SU-DHL-6 (cell line): ENCODE measurements around the gene VTCN1.

Source experiments
- H2AFZ ChIP-seq: fragments of 200-600 bp; sonication (generic); 2 replicates; pipeline ENCODE4 v1.6.1; 2014; ENCODE audit warnings: low read depth, mild to moderate bottlenecking, moderate library complexity, mixed read lengths, antibody characterized with exemption, low read length; ENCODE audit not compliant: severe bottlenecking
- H3F3A ChIP-seq: fragments of 200-600 bp; shearing (Covaris generic); 2 replicates; pipeline ENCODE4 v1.6.0; 2016; ENCODE audit warnings: antibody characterized with exemption, mild to moderate bottlenecking; ENCODE audit not compliant: insufficient read depth
- H3K27ac ChIP-seq: fragments of 200-600 bp; sonication (generic); 2 replicates; pipeline ENCODE4 v1.5.1; 2016; ENCODE audit warnings: low read depth, mild to moderate bottlenecking, low read length, moderate library complexity, mixed read lengths
- H3K27me3 ChIP-seq: fragments of 200-600 bp; sonication (generic), shearing (Covaris generic); 2 replicates; pipeline ENCODE4 v1.6.0; 2014; ENCODE audit warnings: mild to moderate bottlenecking, low read length
- H3K36me3 ChIP-seq: fragments of 200-600 bp; sonication (generic); 2 replicates; pipeline ENCODE4 v1.6.1; 2014; ENCODE audit warnings: mild to moderate bottlenecking, low read length, mixed read lengths
- H3K4me2 ChIP-seq: fragments of 300-600, 200-600 bp; shearing (Covaris generic), sonication (generic); 2 replicates; pipeline ENCODE4 v1.6.0; 2014; ENCODE audit warnings: low read length, low read depth, mild to moderate bottlenecking; ENCODE audit not compliant: poor library complexity, severe bottlenecking
- H3K4me3 ChIP-seq: fragments of 200-600 bp; sonication (generic); 2 replicates; pipeline ENCODE4 v1.5.1; 2014; ENCODE audit warnings: antibody characterized with exemption, low read length, mild to moderate bottlenecking, mixed read lengths; ENCODE audit not compliant: insufficient read depth, poor library complexity, severe bottlenecking
- H3K79me2 ChIP-seq: fragments of 200-600 bp; sonication (generic); 2 replicates; pipeline ENCODE4 v1.6.1; 2014; ENCODE audit warnings: mild to moderate bottlenecking, low read length, moderate library complexity; ENCODE audit not compliant: insufficient read depth
- H3K9ac ChIP-seq: fragments of 200-600 bp; sonication (generic); 2 replicates; pipeline ENCODE4 v1.7.0; 2014; ENCODE audit warnings: mild to moderate bottlenecking, low read length
- H3K9me2 ChIP-seq: fragments of 200-600 bp; sonication (generic); replicated peaks from 2 replicates; pipeline ENCODE4 v1.6.1; 2014; ENCODE audit warnings: low read length; ENCODE audit not compliant: insufficient read depth
- H3K9me3 ChIP-seq: fragments of 200-600 bp; sonication (generic); 2 replicates; pipeline ENCODE4 v1.6.1; 2014; ENCODE audit warnings: low read length, mixed read lengths; ENCODE audit not compliant: insufficient read depth
- H4K20me1 ChIP-seq: fragments of 200-600 bp; sonication (generic); 2 replicates; pipeline ENCODE4 v1.6.1; 2014; ENCODE audit warnings: low read depth, mild to moderate bottlenecking, antibody characterized with exemption, low read length, moderate library complexity, mixed read lengths
- EZH2phosphoT487 ChIP-seq: fragments of 200-600 bp; sonication (generic), shearing (Covaris generic); conservative IDR thresholded peaks from 2 replicates; pipeline ENCODE4 v1.6.1; 2018; ENCODE audit warnings: mild to moderate bottlenecking, antibody characterized with exemption, low read length, moderate library complexity, mixed read lengths
- TF ChIP-seq, protein P1 (sequence below): fragments of 200-600 bp; sonication (generic); IDR thresholded peaks from one replicate; pipeline ENCODE4 v1.5.1; 2017; ENCODE audit warnings: antibody characterized with exemption, mild to moderate bottlenecking, low read length, moderate library complexity; ENCODE audit not compliant: insufficient read depth, poor library complexity, severe bottlenecking

VTCN1 gene

DNA sequence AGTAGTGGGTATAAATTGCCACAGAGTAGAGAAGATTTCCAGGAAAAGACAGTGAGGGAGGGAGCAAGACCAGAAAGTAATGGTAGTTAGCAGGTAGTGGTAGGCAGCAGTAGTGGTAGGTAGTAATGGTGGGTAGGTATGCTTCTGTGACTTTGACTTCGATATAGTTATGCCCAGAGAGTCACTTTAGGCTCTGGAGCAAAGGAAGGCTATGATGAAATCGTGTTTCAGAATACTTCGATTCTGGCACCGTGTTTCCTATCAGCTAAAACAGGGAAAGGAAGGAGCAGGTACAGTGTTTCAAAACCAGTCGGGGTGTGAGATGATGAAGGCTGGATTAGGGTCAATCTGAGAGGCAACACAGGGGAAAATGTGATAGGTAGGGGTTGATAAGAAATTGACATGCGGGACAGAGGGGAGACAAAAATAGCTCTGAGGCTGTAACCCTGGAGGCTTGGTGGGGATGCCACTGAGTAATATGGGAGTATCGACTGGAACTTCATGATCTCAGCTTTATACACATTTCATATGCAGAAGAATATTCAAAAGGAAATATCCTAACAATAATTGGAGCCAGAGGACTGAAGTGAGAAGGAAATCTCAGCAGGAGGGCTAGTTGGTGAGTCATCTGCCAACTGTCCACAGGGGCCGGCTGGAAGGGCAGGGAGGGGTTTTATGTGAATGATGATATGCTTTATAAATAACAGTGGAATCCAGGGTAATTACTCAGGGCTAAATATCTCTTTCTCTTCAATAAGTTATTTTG is 64.0 kb downstream of the VTCN1 start:
- H3K27ac ChIP-seq, result no peak overlapping the region
- H3K9me2 ChIP-seq, result no peaks in the 10 kb centered on the region
- H2AFZ ChIP-seq, result no peak overlapping the region
- no peaks in the 10 kb centered on the region; the same call in 1 of the 2 replicates for H3K9me3 ChIP-seq
- H4K20me1 ChIP-seq, result no peaks in the 10 kb centered on the region
- no peak overlapping the region for H3K4me3 ChIP-seq
- no peak for TF ChIP-seq EZH2phosphoT487
- TF ChIP-seq, protein P1, sequence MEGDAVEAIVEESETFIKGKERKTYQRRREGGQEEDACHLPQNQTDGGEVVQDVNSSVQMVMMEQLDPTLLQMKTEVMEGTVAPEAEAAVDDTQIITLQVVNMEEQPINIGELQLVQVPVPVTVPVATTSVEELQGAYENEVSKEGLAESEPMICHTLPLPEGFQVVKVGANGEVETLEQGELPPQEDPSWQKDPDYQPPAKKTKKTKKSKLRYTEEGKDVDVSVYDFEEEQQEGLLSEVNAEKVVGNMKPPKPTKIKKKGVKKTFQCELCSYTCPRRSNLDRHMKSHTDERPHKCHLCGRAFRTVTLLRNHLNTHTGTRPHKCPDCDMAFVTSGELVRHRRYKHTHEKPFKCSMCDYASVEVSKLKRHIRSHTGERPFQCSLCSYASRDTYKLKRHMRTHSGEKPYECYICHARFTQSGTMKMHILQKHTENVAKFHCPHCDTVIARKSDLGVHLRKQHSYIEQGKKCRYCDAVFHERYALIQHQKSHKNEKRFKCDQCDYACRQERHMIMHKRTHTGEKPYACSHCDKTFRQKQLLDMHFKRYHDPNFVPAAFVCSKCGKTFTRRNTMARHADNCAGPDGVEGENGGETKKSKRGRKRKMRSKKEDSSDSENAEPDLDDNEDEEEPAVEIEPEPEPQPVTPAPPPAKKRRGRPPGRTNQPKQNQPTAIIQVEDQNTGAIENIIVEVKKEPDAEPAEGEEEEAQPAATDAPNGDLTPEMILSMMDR, result no peak
- H3K4me2 ChIP-seq, result no peak overlapping the region
- H3K79me2 ChIP-seq, result no peaks in the 10 kb centered on the region
- H3K9ac ChIP-seq, result no peak overlapping the region
- H3F3A ChIP-seq, result no peaks in the 10 kb centered on the region
- H3K36me3 ChIP-seq, result no peaks in the 10 kb centered on the region
- no peaks in the 10 kb centered on the region for H3K27me3 ChIP-seq

DNA sequence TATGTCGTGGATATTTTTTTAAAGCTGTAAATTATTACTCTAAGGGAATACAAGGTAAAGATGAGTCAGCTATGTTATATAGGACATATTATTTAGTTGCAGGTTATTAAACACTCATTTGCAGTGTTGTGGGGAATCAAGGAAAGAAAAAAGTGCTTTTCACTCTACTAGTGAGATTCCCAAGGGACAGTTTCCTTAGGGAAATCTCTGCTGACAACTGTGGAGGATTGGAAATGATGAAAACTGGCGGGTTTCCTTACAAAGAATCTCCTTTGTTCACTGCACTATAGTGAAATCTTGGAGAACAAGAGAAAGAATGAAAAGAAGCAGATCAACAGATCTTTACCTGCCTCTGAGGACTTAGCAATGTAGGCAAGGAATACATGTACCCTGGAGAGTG is 64.7 kb downstream of the VTCN1 start:
- H3K4me2 ChIP-seq, result no peak overlapping the region
- no peak overlapping the region for H3K4me3 ChIP-seq
- H2AFZ ChIP-seq, result no peak overlapping the region
- no peaks in the 10 kb centered on the region for H3K79me2 ChIP-seq
- TF ChIP-seq, protein P1, result no peak
- TF ChIP-seq EZH2phosphoT487, result no peak
- H3K9me3 ChIP-seq, result no peaks in the 10 kb centered on the region
- no peaks in the 10 kb centered on the region for H3K9me2 ChIP-seq
- H3K27me3 ChIP-seq, result no peaks in the 10 kb centered on the region
- no peak overlapping the region for H3K27ac ChIP-seq
- H3K36me3 ChIP-seq, result no peaks in the 10 kb centered on the region
- no peaks in the 10 kb centered on the region for H3F3A ChIP-seq
- no peak overlapping the region for H3K9ac ChIP-seq
- H4K20me1 ChIP-seq, result no peaks in the 10 kb centered on the region

DNA sequence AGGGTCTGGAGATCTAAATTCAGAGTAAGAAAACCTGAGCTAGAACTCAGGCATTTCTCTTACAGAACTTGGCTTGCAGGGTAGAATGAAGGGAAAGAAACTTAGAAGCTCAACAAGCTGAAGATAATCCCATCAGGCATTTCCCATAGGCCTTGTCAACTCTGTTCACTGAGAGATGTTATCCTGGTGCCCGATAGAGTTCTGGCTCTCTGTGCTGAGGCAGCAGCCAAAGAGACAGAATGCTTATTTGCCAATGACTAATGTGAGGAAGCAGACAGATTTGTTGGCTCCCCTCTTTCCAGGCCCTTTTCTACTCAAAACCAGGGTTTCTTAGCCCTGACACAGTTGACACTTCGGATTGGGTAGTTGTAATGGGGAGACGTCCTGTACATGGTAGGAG is 66.9 kb downstream of the VTCN1 start:
- H3K4me3 ChIP-seq, result no peak overlapping the region
- TF ChIP-seq, protein P1, result no peak
- no peak for TF ChIP-seq EZH2phosphoT487
- H2AFZ ChIP-seq, result no peak overlapping the region
- H3K36me3 ChIP-seq, result no peaks in the 10 kb centered on the region
- no peaks in the 10 kb centered on the region for H3K9me3 ChIP-seq
- no peaks in the 10 kb centered on the region for H4K20me1 ChIP-seq
- no peaks in the 10 kb centered on the region for H3K79me2 ChIP-seq
- no peak overlapping the region for H3K4me2 ChIP-seq
- H3F3A ChIP-seq, result no peaks in the 10 kb centered on the region
- H3K9ac ChIP-seq, result no peak overlapping the region
- H3K9me2 ChIP-seq, result no peaks in the 10 kb centered on the region
- H3K27ac ChIP-seq, result no peak overlapping the region
- no peaks in the 10 kb centered on the region for H3K27me3 ChIP-seq
